GM10266 (cell line): ENCODE data around the gene WNT3.
A peak's percentile ranks its signal among the peaks of the same experiment; 100 is the strongest.

Source experiments
- DNase-seq: peaks from one replicate; pipeline ENCODE4 v3.0.0; 2012; ENCODE audit errors: extremely low spot score
- CTCF ChIP-seq: IDR thresholded peaks from 2 replicates; pipeline ENCODE4 v1.5.1; 2012; ENCODE audit warnings: mild to moderate bottlenecking, low read depth; ENCODE audit not compliant: control insufficient read depth, insufficient read depth; ENCODE audit errors: missing control alignments

Gene WNT3

DNA sequence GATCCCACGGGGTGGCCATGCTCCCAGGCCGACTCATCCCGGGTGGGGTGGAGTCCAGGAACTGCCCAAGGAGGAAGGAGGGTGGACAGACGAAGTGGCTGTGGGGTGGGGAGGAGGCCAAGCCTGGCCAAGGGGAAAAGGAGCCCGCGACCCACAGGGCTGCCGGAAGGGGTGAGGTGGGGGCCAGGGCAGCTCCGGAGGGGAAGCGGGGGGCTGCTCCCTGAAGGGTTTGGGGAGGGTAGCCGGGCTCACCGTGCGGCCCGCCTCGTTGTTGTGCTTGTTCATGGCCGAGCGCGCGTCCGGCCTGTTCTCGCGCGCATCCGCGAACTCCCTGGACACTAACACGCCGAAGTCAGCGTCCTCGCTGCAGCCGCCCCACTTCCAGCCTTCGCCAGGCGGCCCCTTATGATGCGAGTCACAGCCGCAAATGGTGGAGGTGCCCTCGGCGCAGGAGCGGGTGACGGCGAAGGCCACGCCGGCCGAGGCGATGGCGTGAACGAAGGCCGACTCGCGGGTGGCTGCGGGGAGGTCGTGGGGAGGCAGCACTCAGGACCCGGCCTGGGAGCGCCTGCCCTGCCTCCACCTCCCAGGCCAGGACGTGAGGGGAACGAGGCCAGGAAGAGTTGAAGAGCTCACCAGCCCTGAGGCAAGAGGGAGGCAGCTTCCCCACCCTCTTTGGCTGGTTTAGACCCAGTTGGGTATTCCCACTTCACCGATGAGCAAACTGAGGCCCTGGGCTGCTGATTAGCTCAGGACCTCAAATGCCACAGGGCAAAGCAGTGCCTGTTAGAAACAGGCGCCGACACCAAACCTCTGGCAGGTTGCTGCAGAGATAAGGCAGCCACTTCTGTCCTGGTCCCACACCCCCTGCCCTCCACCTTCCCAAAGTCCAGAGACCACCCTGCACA is 48.7 kb downstream of the WNT3 start:
- DNase-seq = no peak

GRCh38 chr17:46768896-46769295 is 49.6 kb downstream of the WNT3 start:
- peak; percentile 6 for DNase-seq

More for the DNA sequence above, 48.7 kb downstream of the WNT3 start:
- TF ChIP-seq CTCF = no peak

DNA sequence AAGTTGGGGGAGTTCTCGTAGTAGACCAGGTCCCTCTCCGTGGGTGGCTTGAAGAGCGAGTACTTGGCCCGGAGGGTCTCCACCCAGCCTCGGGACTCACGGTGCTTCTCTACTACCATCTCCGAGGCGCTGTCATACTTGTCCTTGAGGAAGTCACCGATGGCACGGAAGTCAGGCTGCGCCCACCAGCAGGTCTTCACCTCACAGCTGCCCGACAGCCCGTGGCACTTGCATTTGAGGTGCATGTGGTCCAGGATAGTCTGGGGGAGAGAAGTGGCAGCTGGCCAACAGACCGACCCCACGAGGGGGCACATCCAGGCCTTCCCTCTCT is 50.0 kb downstream of the WNT3 start:
- TF ChIP-seq CTCF = no peak
- DNase-seq = no peak

- TF ChIP-seq CTCF = no peak
- DNase-seq = no peak
Measured at GRCh38 chr17:46766493-46767491, 51.7 kb downstream of the WNT3 start.

- DNase-seq = no peak
- no peak for TF ChIP-seq CTCF
Measured at GRCh38 chr17:46765453-46765852, 53.0 kb downstream of the WNT3 start.

- no peak for DNase-seq
- TF ChIP-seq CTCF = no peak
Measured at GRCh38 chr17:46764709-46765401, 53.6 kb downstream of the WNT3 start.

GRCh38 chr17:46764000-46764708 is 54.3 kb downstream of the WNT3 start:
- DNase-seq = no peak
- TF ChIP-seq CTCF = no peak
